OCI-LY7 (cell line): ENCODE data around the gene DIS3L. TPM values are rescaled to one million over a fixed set of nuclear protein-coding genes. Genes with fewer than 3 reads are reported as not detected.

Experiments
- BruUV-seq: library from RNA; stranded (reverse); fragments of 400-500 nt; replicated peaks from 2 replicates; lab custom pipeline; 2021; lab: Mats Ljungman, UMichigan
- CTCF ChIA-PET: fragments of 300-600 bp; sonication (Branson Sonifier 250); formaldehyde crosslinking; loops from one replicate; lab custom pipeline; 2022; ENCODE audit warnings: antibody characterized with exemption; ENCODE audit not compliant: unreplicated experiment; lab: Charles Lee
- POLR2A ChIA-PET: fragments of 300-600 bp; sonication (Branson Sonifier 250); formaldehyde crosslinking; loops from one replicate; lab custom pipeline; 2022; ENCODE audit warnings: antibody characterized with exemption; lab: Charles Lee
- DNase-seq: peaks from one replicate; pipeline ENCODE4 v3.0.0-alpha.2; 2015; ENCODE audit warnings: low spot score
- H2AFZ ChIP-seq: fragments of 200-600 bp; sonication (generic), shearing (Covaris generic); 2 replicates; pipeline ENCODE4 v1.6.1; 2014; ENCODE audit warnings: mild to moderate bottlenecking, antibody characterized with exemption, low read length, moderate library complexity
- H3K27ac ChIP-seq: fragments of 200-600 bp; sonication (generic); 2 replicates; pipeline ENCODE4 v1.5.1; 2014; ENCODE audit warnings: mixed run types, low read depth, mild to moderate bottlenecking, moderate library complexity, low read length, inconsistent platforms; ENCODE audit not compliant: poor library complexity, severe bottlenecking
- H3K36me3 ChIP-seq: fragments of 200-600 bp; sonication (generic); 2 replicates; pipeline ENCODE4 v1.6.1; 2014; ENCODE audit warnings: mild to moderate bottlenecking, antibody characterized with exemption, low read length, moderate library complexity, mixed read lengths; ENCODE audit not compliant: insufficient read depth
- H3K4me1 ChIP-seq: fragments of 200-600 bp; sonication (generic); 2 replicates; pipeline ENCODE4 v1.5.1; 2014; ENCODE audit warnings: mild to moderate bottlenecking, low read length; ENCODE audit not compliant: insufficient read depth, poor library complexity, severe bottlenecking
- H3K4me2 ChIP-seq: fragments of 200-600 bp; sonication (generic); 2 replicates; pipeline ENCODE4 v1.6.1; 2014; ENCODE audit warnings: mild to moderate bottlenecking, low read length
- H3K4me3 ChIP-seq: fragments of 200-600 bp; sonication (generic); 2 replicates; pipeline ENCODE4 v1.5.1; 2014; ENCODE audit warnings: mild to moderate bottlenecking, low read depth, low read length; ENCODE audit not compliant: poor library complexity, severe bottlenecking
- H3K79me2 ChIP-seq: fragments of 200-600 bp; sonication (generic); 2 replicates; pipeline ENCODE4 v1.6.1; 2016; ENCODE audit warnings: low read depth, mild to moderate bottlenecking, low read length, moderate library complexity, mixed read lengths; ENCODE audit not compliant: insufficient read depth
- H3K9me2 ChIP-seq: fragments of 200-600 bp; sonication (generic); 2 replicates; pipeline ENCODE4 v1.6.1; 2016; ENCODE audit warnings: mild to moderate bottlenecking, low read length, mixed read lengths; ENCODE audit not compliant: insufficient read depth
- H3K9me3 ChIP-seq: fragments of 200-600 bp; sonication (generic); 2 replicates; pipeline ENCODE4 v1.6.1; 2014; ENCODE audit warnings: mild to moderate bottlenecking, mixed run types, low read length, mixed read lengths
- H4K20me1 ChIP-seq: fragments of 200-600 bp; sonication (generic); 2 replicates; pipeline ENCODE4 v1.6.1; 2014; ENCODE audit warnings: mild to moderate bottlenecking, antibody characterized with exemption, low read length, moderate library complexity, mixed read lengths; ENCODE audit not compliant: insufficient read depth
- EZH2phosphoT487 ChIP-seq: fragments of 200-600 bp; sonication (generic); IDR thresholded peaks from 2 replicates; pipeline ENCODE4 v1.6.1; 2018; ENCODE audit warnings: low read depth, borderline replicate concordance, mild to moderate bottlenecking, mixed run types, antibody characterized with exemption, low read length, moderate library complexity, mixed read lengths
- intact Hi-C: fragments of 100-400 bp; cut with micrococcal nuclease; formaldehyde crosslinking; loops from one replicate; pipeline ENCODE4 v1.10.0; 2022; ENCODE audit not compliant: unreplicated experiment
- total RNA-seq, 2 experiments: library from RNA; depleted of rRNA in 1 of 2; stranded (reverse); fragments of >200 nt in 1 of 2; shearing (Covaris generic) in 1 of 2; gene quantifications; 2 replicates each; pipeline ENCODE4 v1.2.3, GENCODE V29; 2014 to 2022
- TF ChIP-seq, protein P1 (sequence below): fragments of 200-600 bp; sonication (generic); conservative IDR thresholded peaks from 2 replicates; pipeline ENCODE4 v1.5.1; 2014; ENCODE audit warnings: mild to moderate bottlenecking, antibody characterized with exemption, low read length, moderate library complexity, mixed read lengths

Gene DIS3L
- total RNA-seq, 2 experiments from 2014 or later, result 33.9 to 67.6 TPM

DNA sequence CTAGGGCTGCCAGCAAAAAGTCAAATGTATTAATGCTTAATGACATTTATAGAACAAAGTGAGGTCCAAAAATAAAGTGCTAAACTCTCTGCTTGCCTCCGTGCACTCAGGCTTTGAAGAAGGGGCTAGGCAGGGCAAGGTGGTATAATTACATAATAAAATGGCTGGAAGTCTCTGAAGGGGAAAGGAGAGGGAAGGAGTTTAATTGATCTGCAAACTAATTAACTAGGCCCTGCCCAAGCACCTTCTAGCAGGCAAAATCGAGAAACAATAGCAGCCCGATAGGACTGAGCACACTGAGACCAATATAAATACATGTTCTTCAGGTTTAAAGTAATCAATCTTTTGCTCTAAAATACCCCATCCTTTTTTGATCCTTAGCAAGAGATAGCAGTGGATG lies 13.0 kb downstream of the DIS3L start:
- Histone ChIP-seq H3K4me1 (no peaks in the 10 kb centered on the region), H4K20me1 (no peaks in the 10 kb centered on the region), H3K4me3 (no peak overlapping the region), H3K27ac (no peak overlapping the region), H3K9me3 (no peaks in the 10 kb centered on the region), H3K36me3 (peaks cover 60% of the 10 kb centered on the region), H3K79me2 (no peaks in the 10 kb centered on the region), H3K9me2 (no peaks in the 10 kb centered on the region), H3K4me2 (no peak overlapping the region), H2AFZ (no peak overlapping the region)
- DNase-seq, result no peak
- intact Hi-C loops, result no loop called here
- ChIA-PET CTCF (no interaction called here), POLR2A (interaction anchor here (0.6 kb wide), 1 partner anchor 79 kb away, joined by 3 read pairs; no protein-coding TSS in a partner anchor)
- no peak for TF ChIP-seq EZH2phosphoT487
- TF ChIP-seq, protein P1, sequence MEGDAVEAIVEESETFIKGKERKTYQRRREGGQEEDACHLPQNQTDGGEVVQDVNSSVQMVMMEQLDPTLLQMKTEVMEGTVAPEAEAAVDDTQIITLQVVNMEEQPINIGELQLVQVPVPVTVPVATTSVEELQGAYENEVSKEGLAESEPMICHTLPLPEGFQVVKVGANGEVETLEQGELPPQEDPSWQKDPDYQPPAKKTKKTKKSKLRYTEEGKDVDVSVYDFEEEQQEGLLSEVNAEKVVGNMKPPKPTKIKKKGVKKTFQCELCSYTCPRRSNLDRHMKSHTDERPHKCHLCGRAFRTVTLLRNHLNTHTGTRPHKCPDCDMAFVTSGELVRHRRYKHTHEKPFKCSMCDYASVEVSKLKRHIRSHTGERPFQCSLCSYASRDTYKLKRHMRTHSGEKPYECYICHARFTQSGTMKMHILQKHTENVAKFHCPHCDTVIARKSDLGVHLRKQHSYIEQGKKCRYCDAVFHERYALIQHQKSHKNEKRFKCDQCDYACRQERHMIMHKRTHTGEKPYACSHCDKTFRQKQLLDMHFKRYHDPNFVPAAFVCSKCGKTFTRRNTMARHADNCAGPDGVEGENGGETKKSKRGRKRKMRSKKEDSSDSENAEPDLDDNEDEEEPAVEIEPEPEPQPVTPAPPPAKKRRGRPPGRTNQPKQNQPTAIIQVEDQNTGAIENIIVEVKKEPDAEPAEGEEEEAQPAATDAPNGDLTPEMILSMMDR, result no peak
- BruUV-seq, result no TSS peak

DNA sequence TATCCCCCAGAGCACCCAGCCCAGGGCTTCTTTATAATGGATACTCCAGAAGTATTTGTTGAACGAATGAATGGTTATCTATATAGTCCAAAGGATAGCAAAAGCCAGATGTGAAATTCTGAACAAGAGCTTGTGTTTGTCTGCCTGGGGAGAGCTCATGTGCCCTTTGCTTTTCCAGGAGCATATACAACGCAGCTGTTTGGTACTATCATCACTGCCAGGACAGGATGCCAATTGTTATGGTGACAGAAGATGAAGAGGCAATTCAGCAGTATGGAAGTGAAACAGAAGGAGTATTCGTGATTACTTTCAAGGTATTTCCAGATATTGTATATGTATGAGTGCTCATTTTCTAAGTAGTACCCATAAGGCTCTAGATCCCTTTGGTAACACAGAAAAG lies 15.2 kb downstream of the DIS3L start:
- TF ChIP-seq EZH2phosphoT487, result no peak
- TF ChIP-seq, protein P1, result no peak
- H2AFZ ChIP-seq, result no peak overlapping the region
- DNase-seq, result no peak
- peaks cover 73% of the 10 kb centered on the region for H3K36me3 ChIP-seq
- H3K9me3 ChIP-seq, result no peaks in the 10 kb centered on the region
- no peaks in the 10 kb centered on the region for H4K20me1 ChIP-seq
- no peaks in the 10 kb centered on the region for H3K9me2 ChIP-seq
- no peaks in the 10 kb centered on the region for H3K79me2 ChIP-seq
- no peak overlapping the region for H3K4me2 ChIP-seq
- H3K27ac ChIP-seq, result no peak overlapping the region
- H3K4me1 ChIP-seq, result no peaks in the 10 kb centered on the region
- POLR2A ChIA-PET, result interaction anchor here (1.0 kb wide), 1 partner anchor 9 kb away, joined by 3 read pairs; no protein-coding TSS in a partner anchor
- H3K4me3 ChIP-seq, result no peak overlapping the region
- intact Hi-C loops, result no loop called here
- CTCF ChIA-PET, result no interaction called here
- BruUV-seq, result no TSS peak

DNA sequence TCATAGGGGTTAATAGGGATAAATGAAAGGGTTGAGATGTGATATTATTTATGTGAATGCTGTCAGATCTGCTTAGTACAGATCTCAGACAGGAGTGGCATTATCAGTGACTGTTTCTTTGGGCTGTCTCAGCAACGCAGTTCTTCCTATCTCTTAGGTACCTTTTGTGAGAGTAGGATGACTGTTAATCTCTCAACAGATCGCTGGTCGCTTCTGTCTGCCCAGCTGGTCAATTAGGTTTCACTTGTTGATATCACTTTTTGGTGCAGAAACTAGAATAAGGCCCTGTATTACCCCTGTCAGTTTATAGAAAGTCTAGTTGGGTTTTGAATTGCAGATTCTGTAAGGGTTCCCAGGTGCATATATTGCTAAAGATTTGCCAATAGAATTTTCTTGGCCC lies 16.5 kb downstream of the DIS3L start:
- POLR2A ChIA-PET, result no interaction called here
- CTCF ChIA-PET, result no interaction called here
- TF ChIP-seq EZH2phosphoT487, result no peak
- TF ChIP-seq, protein P1, result no peak
- intact Hi-C loops, result no loop called here
- DNase-seq, result no peak
- no peak overlapping the region for H2AFZ ChIP-seq
- no peaks in the 10 kb centered on the region for H3K4me1 ChIP-seq
- no peaks in the 10 kb centered on the region for H3K9me2 ChIP-seq
- H3K27ac ChIP-seq, result no peak overlapping the region
- H3K9me3 ChIP-seq, result no peaks in the 10 kb centered on the region
- no peak overlapping the region for H3K4me3 ChIP-seq
- H3K4me2 ChIP-seq, result no peak overlapping the region
- H3K36me3 ChIP-seq, result peaks cover 85% of the 10 kb centered on the region
- H3K79me2 ChIP-seq, result no peaks in the 10 kb centered on the region
- BruUV-seq, result no TSS peak
- no peaks in the 10 kb centered on the region for H4K20me1 ChIP-seq
